ENCODE measurements around the gene IRF3. TPM values are rescaled to one million over a fixed set of nuclear protein-coding genes. Genes with fewer than 3 reads are reported as not detected.

The IRF3 gene
- total RNA-seq, 4 donors from 2014 or later: 38.7 to 102 (median 74.9) TPM

DNA sequence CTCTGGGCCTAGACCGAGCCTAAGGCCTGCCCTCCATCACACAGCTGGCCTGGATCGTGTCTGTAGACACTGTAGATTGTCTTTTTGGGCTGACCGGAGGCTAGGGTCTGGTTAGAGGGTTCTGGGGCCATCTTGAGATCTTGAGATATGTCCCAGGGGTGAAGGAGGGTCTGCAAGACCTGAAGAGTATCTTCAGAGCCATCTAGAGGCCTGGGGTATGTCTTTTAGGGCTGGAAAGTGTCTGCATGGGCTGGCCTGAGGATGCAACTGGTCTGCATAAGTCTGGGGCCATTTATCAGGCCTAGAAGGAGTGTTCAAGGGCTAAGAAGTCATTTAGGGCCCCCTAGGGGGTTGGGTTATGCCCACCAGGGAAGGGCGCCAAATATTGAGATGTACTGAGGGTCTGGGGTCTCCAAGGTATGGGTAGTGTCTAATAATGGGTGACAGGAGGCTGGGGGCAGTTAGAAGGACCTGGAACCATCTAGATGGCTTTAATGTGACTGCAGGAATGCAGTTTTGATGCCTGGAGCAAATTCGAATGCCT is 23.1 kb downstream of the IRF3 start:
- DNase-seq (ENCODE audit: low spot score in 2 of 2): no peak
- peak overlapping the region; percentile 97 for H3K4me3 ChIP-seq (ENCODE audit: low read depth, poor library complexity, severe bottlenecking)
- 3 to 7% methylated on average over 5 of the region's 5 CpGs for WGBS, 2 donors
- intact Hi-C loops (cut with DNase I; ENCODE audit: low total_unique reads): no loop called here
- TF ChIP-seq, protein P1, sequence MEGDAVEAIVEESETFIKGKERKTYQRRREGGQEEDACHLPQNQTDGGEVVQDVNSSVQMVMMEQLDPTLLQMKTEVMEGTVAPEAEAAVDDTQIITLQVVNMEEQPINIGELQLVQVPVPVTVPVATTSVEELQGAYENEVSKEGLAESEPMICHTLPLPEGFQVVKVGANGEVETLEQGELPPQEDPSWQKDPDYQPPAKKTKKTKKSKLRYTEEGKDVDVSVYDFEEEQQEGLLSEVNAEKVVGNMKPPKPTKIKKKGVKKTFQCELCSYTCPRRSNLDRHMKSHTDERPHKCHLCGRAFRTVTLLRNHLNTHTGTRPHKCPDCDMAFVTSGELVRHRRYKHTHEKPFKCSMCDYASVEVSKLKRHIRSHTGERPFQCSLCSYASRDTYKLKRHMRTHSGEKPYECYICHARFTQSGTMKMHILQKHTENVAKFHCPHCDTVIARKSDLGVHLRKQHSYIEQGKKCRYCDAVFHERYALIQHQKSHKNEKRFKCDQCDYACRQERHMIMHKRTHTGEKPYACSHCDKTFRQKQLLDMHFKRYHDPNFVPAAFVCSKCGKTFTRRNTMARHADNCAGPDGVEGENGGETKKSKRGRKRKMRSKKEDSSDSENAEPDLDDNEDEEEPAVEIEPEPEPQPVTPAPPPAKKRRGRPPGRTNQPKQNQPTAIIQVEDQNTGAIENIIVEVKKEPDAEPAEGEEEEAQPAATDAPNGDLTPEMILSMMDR (IDR thresholded peaks at IDR 0.05): no peak
- TF ChIP-seq POLR2A (IDR thresholded peaks at IDR 0.05): no peak

DNA sequence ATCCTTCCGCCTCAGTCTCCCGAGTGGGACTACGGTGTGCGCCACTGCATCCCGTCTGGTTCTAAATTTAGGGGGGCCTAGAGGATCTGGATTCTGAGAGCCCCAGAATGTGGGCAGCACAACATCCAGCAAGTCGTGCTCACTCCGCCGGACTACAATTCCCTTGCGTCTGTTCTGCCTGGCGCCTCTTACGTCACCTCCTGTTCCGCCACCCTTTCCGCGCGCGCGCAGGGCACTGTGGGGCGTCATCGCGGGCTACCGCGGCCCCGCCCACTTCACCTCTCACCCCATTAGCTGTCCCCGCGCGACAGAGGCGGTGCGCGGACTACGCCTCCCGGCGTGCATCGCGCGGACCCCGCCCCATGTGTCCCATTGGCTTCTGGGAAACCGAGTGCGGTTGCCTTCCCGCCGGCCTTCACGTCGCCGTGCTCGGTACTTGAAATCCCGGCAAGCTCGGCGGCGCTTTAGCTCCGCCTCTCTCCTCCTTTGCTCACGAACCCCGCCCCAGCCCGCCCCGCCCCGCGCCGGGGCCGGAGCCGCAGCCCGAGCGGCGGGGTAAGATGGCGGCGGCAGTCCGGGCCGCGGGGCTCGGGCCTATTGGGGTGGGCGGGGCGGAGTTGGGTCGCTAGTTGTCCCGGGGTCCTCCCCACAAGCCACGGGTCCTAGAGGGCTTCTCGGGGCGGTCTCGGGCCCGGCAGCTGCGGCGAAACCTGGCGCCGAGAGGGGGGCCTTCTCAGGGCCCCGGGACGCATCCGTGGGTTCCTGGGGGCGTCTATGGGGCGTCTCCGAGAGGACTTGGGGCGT is 23.8 kb downstream of the IRF3 start, which contains the start of gene SCAF1:
SCAF1 (plus strand) TSS at position 522 of the 804 bp plus-strand sequence. CDS start 2,818 bp downstream, outside the sequence.
- intact Hi-C loops (cut with DNase I; ENCODE audit: low total_unique reads): no loop called here
- TF ChIP-seq, protein P1 (IDR thresholded peaks at IDR 0.05): no peak
- peak in 1 of 2 donors; percentile 66 for TF ChIP-seq POLR2A (IDR thresholded peaks at IDR 0.05)
- peak within 1 kb of the TSS; percentile 97 for H3K4me3 ChIP-seq (ENCODE audit: low read depth, poor library complexity, severe bottlenecking)
- WGBS, 2 donors: 1% methylated on average over 48 to 50 of the region's 87 CpGs
- peak; percentile 99 to 100 for DNase-seq (ENCODE audit: low spot score in 2 of 2)

DNA sequence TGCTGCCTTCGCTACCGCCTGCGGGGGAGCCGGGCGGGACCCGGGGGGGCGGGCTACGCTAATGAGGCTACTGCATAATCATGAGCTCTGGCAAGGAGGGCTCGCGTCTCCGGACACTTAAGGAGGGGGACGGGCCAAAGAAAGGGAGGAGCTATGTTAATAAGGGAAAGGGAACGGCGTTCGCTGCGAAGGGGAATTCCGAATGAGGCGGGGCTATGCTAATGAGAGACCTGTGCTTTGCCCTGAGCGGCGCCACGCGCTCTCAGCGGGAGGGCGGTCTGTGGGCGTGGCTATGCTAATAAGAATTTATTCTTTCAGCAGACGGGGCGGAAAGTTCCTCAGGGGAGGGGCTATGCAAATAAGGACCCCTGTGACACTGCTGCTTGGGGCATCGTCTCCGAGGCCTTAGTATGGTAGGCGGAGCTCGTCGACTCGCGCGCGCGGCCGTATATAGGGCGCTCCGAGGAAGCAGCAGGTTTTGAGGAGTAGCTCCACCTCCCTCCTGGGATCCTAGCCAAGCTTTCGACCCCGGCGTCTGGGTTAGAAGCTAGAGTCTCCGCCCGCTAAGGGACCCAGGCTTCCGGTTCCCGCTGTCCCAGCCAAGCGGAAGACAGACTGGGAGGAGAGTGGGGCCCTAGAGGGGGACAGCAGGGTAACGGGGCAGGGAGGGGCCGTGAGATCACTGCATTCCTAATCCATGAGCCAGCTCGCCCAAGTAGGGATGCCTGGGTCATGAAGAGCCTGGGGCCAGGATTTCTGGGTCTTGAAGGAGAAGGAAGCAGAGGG is 25.4 kb downstream of the IRF3 start, which contains the start of gene RRAS:
RRAS (minus strand) TSS at position 31 of the 786 bp plus-strand sequence. CDS start 45 bp downstream, outside the sequence.
- intact Hi-C loops (cut with DNase I; ENCODE audit: low total_unique reads): no loop called here
- peak within 1 kb of the TSS; percentile 32 for H3K4me3 ChIP-seq (ENCODE audit: low read depth, poor library complexity, severe bottlenecking)
- TF ChIP-seq, protein P1 (IDR thresholded peaks at IDR 0.05): no peak
- no peak for TF ChIP-seq POLR2A (IDR thresholded peaks at IDR 0.05)
- WGBS, 2 donors: 0 to 1% methylated on average over 50 to 51 of the region's 51 CpGs
- peak; percentile 100 for DNase-seq (ENCODE audit: low spot score in 2 of 2)

DNA sequence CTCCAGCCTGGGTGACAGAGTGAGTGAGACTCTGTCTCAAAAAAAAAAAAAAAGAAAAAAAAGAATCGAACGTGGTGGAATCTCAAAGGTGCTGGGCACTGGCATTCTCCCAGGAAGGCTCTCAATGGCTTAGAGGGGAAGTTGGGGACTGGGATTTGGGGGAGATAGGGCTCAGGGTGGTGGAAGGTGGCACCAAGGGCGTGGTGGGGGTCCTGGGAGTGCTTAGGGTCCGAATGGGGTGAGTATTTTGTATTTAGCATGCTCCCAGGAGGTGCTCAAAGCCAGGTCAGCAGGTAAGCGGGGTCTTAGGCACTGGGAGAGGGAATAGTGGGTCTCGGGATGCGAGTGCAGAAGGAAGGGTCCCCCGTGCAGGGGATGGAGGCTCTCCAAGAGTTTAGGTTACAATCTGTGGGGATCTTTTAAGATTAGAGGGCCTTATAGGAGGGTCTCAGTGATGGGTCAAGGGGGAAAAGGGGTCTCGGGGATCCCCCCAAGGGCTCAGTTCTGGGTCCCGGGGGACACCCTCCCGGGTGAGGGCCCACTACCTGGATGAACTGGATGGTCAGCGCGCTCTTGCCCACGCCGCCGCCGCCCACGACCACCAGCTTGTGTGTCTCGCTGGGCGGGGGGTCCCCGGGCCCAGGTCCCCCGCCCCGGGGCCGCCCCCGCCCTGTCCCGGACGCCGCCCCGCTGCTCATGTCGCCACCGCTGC is 26.1 kb downstream of the IRF3 start:
- 2 to 9% methylated on average over 10 to 31 of the region's 31 CpGs for WGBS, 2 donors
- TF ChIP-seq, protein P1 (IDR thresholded peaks at IDR 0.05): no peak
- no peak for TF ChIP-seq POLR2A (IDR thresholded peaks at IDR 0.05)
- DNase-seq (ENCODE audit: low spot score in 2 of 2): peak in 1 of 2 donors; percentile 39
- H3K4me3 ChIP-seq (ENCODE audit: low read depth, poor library complexity, severe bottlenecking): peak overlapping the region; percentile 26
- intact Hi-C loops (cut with DNase I; ENCODE audit: low total_unique reads): loop anchor here (5.0 kb wide), 1 partner anchor 47 kb away; the partner anchor contains the start of gene PRR12
